Activated CD8-positive, alpha-beta memory T cell treated with anti-CD3 and anti-CD28 coated beads for 1 hour (primary cell): Measurements from ENCODE around the gene CCL15.

Source experiments
- DNase-seq, 2 donors: peaks; one replicate each; pipeline ENCODE4 v3.0.0-alpha.2; 2020; ENCODE audit warnings: low read depth in 1 of 2; ENCODE audit errors: extremely low read depth in 1 of 2

The CCL15 gene

DNA sequence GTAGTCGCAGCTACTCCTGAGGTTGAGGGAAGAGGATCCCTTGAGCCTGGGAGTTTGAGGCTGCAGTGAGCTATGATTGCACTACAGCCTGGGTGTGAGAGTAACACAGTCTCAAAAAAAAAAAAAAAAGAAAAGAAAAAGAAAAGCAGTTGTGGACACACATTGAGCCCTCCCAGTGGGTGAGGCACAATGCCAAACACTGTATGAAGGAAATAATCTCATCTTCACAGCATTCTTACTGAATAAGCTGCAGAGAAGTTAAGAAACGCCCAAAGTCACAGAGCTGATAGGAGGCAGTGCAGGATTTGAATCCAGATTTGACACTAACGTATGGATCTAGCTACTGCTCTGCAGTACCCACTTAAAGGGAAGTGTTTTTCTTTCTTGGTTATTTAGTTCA lies 52.0 kb downstream of the CCL15 start:
- DNase-seq, result no peak

GRCh38 chr17:35948092-35948491 lies 53.3 kb downstream of the CCL15 start:
- no peak for DNase-seq
